Measurements from ENCODE around the gene ALAS1. TPM values are rescaled to one million over a fixed set of nuclear protein-coding genes. Genes with fewer than 3 reads are reported as not detected.

Gene ALAS1
- total RNA-seq, 1 experiment from 2014 or later, result 69.5 TPM

GRCh38 chr3:52225452-52226228 lies 27.7 kb downstream of the ALAS1 start, which contains the start of gene TLR9:
Gene TLR9, minus strand, starts transcription at chr3:52225645. Its CDS starts 116 bp downstream, at chr3:52225529.
- no peak within 1 kb of the TSS for H3K4me3 ChIP-seq (ENCODE audit: low read length)
- H3K4me2 ChIP-seq (ENCODE audit: low read length), result no peak within 1 kb of the TSS
- ATAC-seq, result peak; percentile 6; the same call in 1 of the 2 replicates
- H3K27me3 ChIP-seq (ENCODE audit: low read length), result no peaks in the 10 kb centered on the region
- H4K20me1 ChIP-seq (ENCODE audit: low read length), result no peaks in the 10 kb centered on the region
- peaks cover 20% of the 10 kb centered on the region for H3K36me3 ChIP-seq (ENCODE audit: low read depth, low read length)
- TF ChIP-seq EZH2phosphoT487 (IDR thresholded peaks at IDR 0.05; ENCODE audit: borderline replicate concordance, low read length) (no peak), EZH2 (IDR thresholded peaks at IDR 0.05; ENCODE audit: low read length, unreplicated experiment) (no peak), CTCF (conservative IDR thresholded peaks at IDR 0.05; ENCODE audit: low read depth, low read length) (no peak)
- H3K27ac ChIP-seq (ENCODE audit: low read length), result no peak within 1 kb of the TSS
- no peak for DNase-seq
- H2AFZ ChIP-seq (ENCODE audit: low read length), result no peak within 1 kb of the TSS
- H3K9me2 ChIP-seq (replicated peaks; ENCODE audit: low read length), result no peaks in the 10 kb centered on the region
- intact Hi-C loops (cut with micrococcal nuclease), result no loop called here
- ChIA-PET CTCF (no interaction called here), POLR2A (ENCODE audit: unreplicated experiment) (no interaction called here)
- H3K4me1 ChIP-seq (ENCODE audit: insufficient read depth, low read length), result peaks cover 4% of the 10 kb centered on the region
- H3K9me3 ChIP-seq (ENCODE audit: low read length), result no peaks in the 10 kb centered on the region
- no peaks in the 10 kb centered on the region for H3F3A ChIP-seq (ENCODE audit: low read length, unreplicated experiment)
- H3K79me2 ChIP-seq (ENCODE audit: low read length), result no peaks in the 10 kb centered on the region
- BruUV-seq (replicated peaks), result no TSS peak
- no peak within 1 kb of the TSS for H3K9ac ChIP-seq (ENCODE audit: low read length)

DNA sequence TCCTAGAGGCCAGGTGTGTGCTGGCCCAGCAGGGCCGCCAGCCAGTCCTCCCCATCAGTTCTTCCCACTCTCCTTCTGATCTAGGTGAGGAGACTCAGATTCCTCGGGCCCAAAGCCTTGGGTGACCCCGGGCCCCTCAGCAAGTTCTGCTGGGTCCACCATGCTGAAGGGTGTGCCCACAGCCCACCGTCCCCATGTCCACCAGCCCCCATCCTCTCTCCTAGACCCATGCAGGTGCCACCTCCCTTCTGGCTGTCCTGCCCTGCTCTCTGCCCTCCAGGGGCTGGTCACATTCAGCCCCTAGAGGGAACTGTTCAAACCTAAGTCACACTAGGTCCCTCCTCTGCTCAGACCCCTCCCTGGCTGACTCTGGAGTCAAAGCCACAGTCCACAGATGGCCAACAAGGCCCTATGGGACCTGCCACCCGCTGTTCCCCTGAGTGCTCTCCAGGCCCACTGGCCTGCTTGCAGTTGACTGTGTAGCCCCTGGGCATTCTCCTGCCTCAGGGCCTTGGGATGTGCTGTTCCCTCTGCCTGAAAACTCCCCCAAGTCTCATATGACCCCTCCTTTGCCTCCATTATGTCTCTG lies 28.4 kb downstream of the ALAS1 start:
- no peak for TF ChIP-seq CTCF (conservative IDR thresholded peaks at IDR 0.05; ENCODE audit: low read depth, low read length)
- no peak for TF ChIP-seq EZH2phosphoT487 (IDR thresholded peaks at IDR 0.05; ENCODE audit: borderline replicate concordance, low read length)
- Histone ChIP-seq H3K9me3 (ENCODE audit: low read length) (no peaks in the 10 kb centered on the region), H3K4me3 (ENCODE audit: low read length) (no peak overlapping the region), H3K9me2 (replicated peaks; ENCODE audit: low read length) (no peaks in the 10 kb centered on the region), H3K9ac (ENCODE audit: low read length) (no peak overlapping the region), H2AFZ (ENCODE audit: low read length) (no peak overlapping the region), H4K20me1 (ENCODE audit: low read length) (no peaks in the 10 kb centered on the region), H3K36me3 (ENCODE audit: low read depth, low read length) (peaks cover 26% of the 10 kb centered on the region), H3K4me2 (ENCODE audit: low read length) (no peak overlapping the region), H3K4me1 (ENCODE audit: insufficient read depth, low read length) (no peaks in the 10 kb centered on the region), H3F3A (ENCODE audit: low read length, unreplicated experiment) (no peaks in the 10 kb centered on the region), H3K27me3 (ENCODE audit: low read length) (no peaks in the 10 kb centered on the region), H3K27ac (ENCODE audit: low read length) (no peak overlapping the region), H3K79me2 (ENCODE audit: low read length) (no peaks in the 10 kb centered on the region)
- intact Hi-C loops (cut with micrococcal nuclease), result no loop called here
- ChIA-PET CTCF (no interaction called here), POLR2A (ENCODE audit: unreplicated experiment) (no interaction called here)
- no TSS peak for BruUV-seq (replicated peaks)
- DNase-seq, result no peak
- ATAC-seq, result peak; percentile 7; the same call in 1 of the 2 replicates

GRCh38 chr3:52227117-52227516 lies 29.2 kb downstream of the ALAS1 start:
- POLR2A ChIA-PET (ENCODE audit: unreplicated experiment), result interaction anchor here (0.6 kb wide), 1 partner anchor 112 kb away, joined by 3 read pairs; no protein-coding TSS in a partner anchor
- intact Hi-C loops (cut with micrococcal nuclease), result no loop called here
- Histone ChIP-seq H2AFZ (ENCODE audit: low read length) (no peak overlapping the region), H3K9me3 (ENCODE audit: low read length) (no peaks in the 10 kb centered on the region), H3K79me2 (ENCODE audit: low read length) (no peaks in the 10 kb centered on the region), H3K4me1 (ENCODE audit: insufficient read depth, low read length) (no peaks in the 10 kb centered on the region), H3K27ac (ENCODE audit: low read length) (no peak overlapping the region), H3K36me3 (ENCODE audit: low read depth, low read length) (peaks cover 31% of the 10 kb centered on the region), H3K9ac (ENCODE audit: low read length) (no peak overlapping the region), H3F3A (ENCODE audit: low read length, unreplicated experiment) (no peaks in the 10 kb centered on the region), H3K27me3 (ENCODE audit: low read length) (no peaks in the 10 kb centered on the region), H3K4me2 (ENCODE audit: low read length) (no peak overlapping the region), H3K9me2 (replicated peaks; ENCODE audit: low read length) (no peaks in the 10 kb centered on the region), H4K20me1 (ENCODE audit: low read length) (no peaks in the 10 kb centered on the region), H3K4me3 (ENCODE audit: low read length) (no peak overlapping the region)
- ATAC-seq (peak; percentile 18; the same call in 1 of the 2 replicates), DNase-seq (no peak)
- CTCF ChIA-PET, result no interaction called here
- TF ChIP-seq EZH2phosphoT487 (IDR thresholded peaks at IDR 0.05; ENCODE audit: borderline replicate concordance, low read length), result no peak
- TF ChIP-seq CTCF (conservative IDR thresholded peaks at IDR 0.05; ENCODE audit: low read depth, low read length), result peak; percentile 41
- no TSS peak for BruUV-seq (replicated peaks)

All from PC-3 (cell line).